Measurements from ENCODE around the gene COX20. TPM values are rescaled to one million over a fixed set of nuclear protein-coding genes. Genes with fewer than 3 reads are reported as not detected.

COX20 gene
- polyA plus RNA-seq, 1 of the 3 experiments (the other 2 are of a cell fraction), result 24.8 TPM

GRCh38 chr1:244850099-244850852, 14.8 kb downstream of the COX20 start:
- H3K9me2 ChIP-seq, result no peaks in the 10 kb centered on the region
- POLR2A ChIA-PET, result interaction anchor here (0.8 to 1.3 kb wide), 2 partner anchors 9 to 13 kb away, joined by 3 read pairs; no protein-coding TSS in a partner anchor
- peaks cover 18% of the 10 kb centered on the region for H4K20me1 ChIP-seq (ENCODE audit: insufficient read depth)
- no peaks in the 10 kb centered on the region for H3K27me3 ChIP-seq (ENCODE audit: insufficient read depth)
- no peak overlapping the region for H3K4me2 ChIP-seq
- no peak overlapping the region for H3K4me3 ChIP-seq (ENCODE audit: low read depth in 2 of 2, low read length in 1 of 2)
- H3K36me3 ChIP-seq (replicated peaks in 1 of 2; ENCODE audit: control insufficient read depth in 1 of 2, insufficient read depth in 2 of 2, low read length in 1 of 2), result peaks cover 89 to 96% of the 10 kb centered on the region in 2 experiments
- peaks cover 89% of the 10 kb centered on the region for H3K79me2 ChIP-seq (ENCODE audit: insufficient read depth)
- H3K9me3 ChIP-seq, result no peaks in the 10 kb centered on the region
- H2AFZ ChIP-seq (ENCODE audit: low read depth), result no peak overlapping the region
- no peak overlapping the region; a peak in 1 of 4 replicates for H3K27ac ChIP-seq (ENCODE audit: low read depth in 2 of 2, low read length in 1 of 2)
- H3K4me1 ChIP-seq (ENCODE audit: control insufficient read depth in 1 of 2, insufficient read depth in 2 of 2, low read depth in 1 of 2, low read length in 1 of 2), result no peaks in the 10 kb centered on the region; a peak in 1 of 4 replicates
- CTCF ChIA-PET, result interaction anchor here (0.6 to 2.1 kb wide), 5 partner anchors 9 to 192 kb away, joined by 3 to 11 read pairs (median 4); partner anchors contain the start of gene HNRNPU
- TF ChIP-seq CTCF (IDR thresholded peaks at IDR 0.05) (no peak), FOXJ3 (CRISPR knock-in tag; IDR thresholded peaks at IDR 0.05) (no peak), CHD2 (IDR thresholded peaks at IDR 0.05; ENCODE audit: low read length, partially characterized antibody) (no peak), USF2 (IDR thresholded peaks at IDR 0.05; ENCODE audit: borderline replicate concordance, low read depth, low read length) (no peak), FOXM1 (IDR thresholded peaks at IDR 0.05; ENCODE audit: low read depth) (no peak), GABPA (IDR thresholded peaks at IDR 0.05; ENCODE audit: low read depth) (no peak), EP300 (IDR thresholded peaks at IDR 0.05; ENCODE audit: borderline replicate concordance in 1 of 2, low read depth in 1 of 2, low read length in 1 of 2) (no peak), TEAD4 (IDR thresholded peaks at IDR 0.05; ENCODE audit: borderline replicate concordance, insufficient read depth) (no peak), RFX5 (IDR thresholded peaks at IDR 0.05; ENCODE audit: low read length) (no peak), USF1 (IDR thresholded peaks at IDR 0.05; ENCODE audit: borderline replicate concordance, low read depth) (no peak), RCOR1 (IDR thresholded peaks at IDR 0.05; ENCODE audit: low read length) (no peak), NRF1 (IDR thresholded peaks at IDR 0.05; ENCODE audit: low read depth, low read length) (no peak), GATA2 (CRISPR knock-in tag; IDR thresholded peaks at IDR 0.05) (no peak)
- DNase-seq, result no peak
- no peak overlapping the region for H3K9ac ChIP-seq
- peaks cover 74% of the 10 kb centered on the region for H3F3A ChIP-seq (replicated peaks; ENCODE audit: insufficient read depth)
- 91% methylated on average over 3 of the region's 3 CpGs for WGBS (ENCODE audit: low lambda C conversion rate)
